Activated CD8-positive, alpha-beta T cell treated with anti-CD3 and anti-CD28 coated beads, Interleukin-2, amount 10 ng/mL, durations not matched to agents 7 days and 5 days (primary cell): ENCODE measurements around the gene GYG1. TPM values are rescaled to one million over a fixed set of nuclear protein-coding genes. Genes with fewer than 3 reads are reported as not detected.

Experiments used
- ATAC-seq: fragments of 150-1000 bp; cut with Tn5 transposase; one replicate; pipeline ENCODE4 v1.10.0; 2021; ENCODE audit warnings: moderate library complexity
- CTCF ChIA-PET: fragments of 350-600 bp; sonication (Branson Sonifier 250); formaldehyde crosslinking; loops from one replicate; lab custom pipeline; 2021; ENCODE audit warnings: antibody characterized with exemption; lab: Charles Lee
- POLR2A ChIA-PET: fragments of 350-600 bp; sonication (Branson Sonifier 250); formaldehyde crosslinking; loops from one replicate; lab custom pipeline; 2021; ENCODE audit warnings: antibody characterized with exemption; lab: Charles Lee
- DNase-seq: peaks from one replicate; pipeline ENCODE4 v3.0.0-alpha.2; 2020
- H3K27ac Mint-ChIP-seq: one replicate; pipeline ENCODE4 v1.8.0; 2021; ENCODE audit warnings: mild to moderate bottlenecking, mixed read lengths
- H3K27me3 Mint-ChIP-seq: one replicate; pipeline ENCODE4 v1.8.0; 2021; ENCODE audit warnings: low read depth, mixed read lengths
- H3K36me3 Mint-ChIP-seq: one replicate; pipeline ENCODE4 v1.8.0; 2021; ENCODE audit warnings: low read depth, mixed read lengths
- H3K4me1 Mint-ChIP-seq: one replicate; pipeline ENCODE4 v1.8.0; 2021; ENCODE audit warnings: low read depth, mixed read lengths
- H3K4me3 Mint-ChIP-seq: one replicate; pipeline ENCODE4 v1.8.0; 2021; ENCODE audit warnings: mild to moderate bottlenecking, mixed read lengths
- H3K9me3 Mint-ChIP-seq: one replicate; pipeline ENCODE4 v1.8.0; 2022; ENCODE audit warnings: mixed read lengths; ENCODE audit not compliant: insufficient read depth
- total RNA-seq, 2 experiments: library from RNA; stranded (reverse); gene quantifications; one replicate each; pipeline ENCODE4 v1.2.3, GENCODE V29; 2021

The GYG1 gene
- total RNA-seq, 2 experiments from 2014 or later = 46.9 to 54.0 TPM

DNA sequence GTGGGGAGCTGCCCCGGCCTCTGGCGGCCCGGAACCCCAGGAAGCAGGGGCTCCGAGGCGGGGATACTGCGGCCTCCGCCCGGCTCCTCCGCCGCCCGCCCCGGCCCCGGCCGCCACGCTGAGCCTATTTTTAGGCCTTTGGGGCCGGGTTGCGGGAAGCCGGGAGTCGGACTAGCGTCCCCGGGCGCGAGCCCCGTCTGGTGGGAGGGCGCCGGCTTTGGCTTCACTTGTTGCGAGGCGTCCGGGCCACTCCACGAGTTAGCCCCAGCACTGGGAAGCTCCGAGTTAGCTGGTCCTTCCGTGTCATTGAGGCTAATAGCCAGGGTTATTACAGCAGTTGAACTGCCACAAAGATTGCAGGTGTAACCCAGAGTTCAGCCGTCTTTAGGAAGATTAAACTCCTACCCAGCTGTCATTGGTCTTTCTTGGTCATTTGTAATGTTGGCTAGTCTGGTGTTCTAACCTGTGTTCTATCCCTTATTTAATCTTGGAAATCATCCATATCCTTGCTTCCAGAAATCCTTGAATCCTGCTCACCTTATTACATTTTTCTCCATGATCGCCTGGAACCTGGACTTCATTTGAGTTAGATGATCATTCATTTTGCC, 791 bp downstream of the GYG1 start:
- H3K4me3 Mint-ChIP-seq = peak overlapping the region; percentile 75
- POLR2A ChIA-PET = interaction anchor here (0.9 to 2.6 kb wide), 8 partner anchors 9 to 137 kb away, joined by 3 to 9 read pairs (median 6); partner anchors contain the start of gene HPS3
- H3K27ac Mint-ChIP-seq = peak overlapping the region; percentile 80
- peaks cover 47% of the 10 kb centered on the region for H3K4me1 Mint-ChIP-seq
- H3K27me3 Mint-ChIP-seq = no peaks in the 10 kb centered on the region
- peaks cover 39% of the 10 kb centered on the region for H3K36me3 Mint-ChIP-seq
- CTCF ChIA-PET = interaction anchor here (0.7 to 2.4 kb wide), 7 partner anchors 18 to 129 kb away, joined by 3 to 8 read pairs (median 3); no protein-coding TSS in a partner anchor
- ATAC-seq = peak; percentile 39
- peak; percentile 43 for DNase-seq
- no peaks in the 10 kb centered on the region for H3K9me3 Mint-ChIP-seq

DNA sequence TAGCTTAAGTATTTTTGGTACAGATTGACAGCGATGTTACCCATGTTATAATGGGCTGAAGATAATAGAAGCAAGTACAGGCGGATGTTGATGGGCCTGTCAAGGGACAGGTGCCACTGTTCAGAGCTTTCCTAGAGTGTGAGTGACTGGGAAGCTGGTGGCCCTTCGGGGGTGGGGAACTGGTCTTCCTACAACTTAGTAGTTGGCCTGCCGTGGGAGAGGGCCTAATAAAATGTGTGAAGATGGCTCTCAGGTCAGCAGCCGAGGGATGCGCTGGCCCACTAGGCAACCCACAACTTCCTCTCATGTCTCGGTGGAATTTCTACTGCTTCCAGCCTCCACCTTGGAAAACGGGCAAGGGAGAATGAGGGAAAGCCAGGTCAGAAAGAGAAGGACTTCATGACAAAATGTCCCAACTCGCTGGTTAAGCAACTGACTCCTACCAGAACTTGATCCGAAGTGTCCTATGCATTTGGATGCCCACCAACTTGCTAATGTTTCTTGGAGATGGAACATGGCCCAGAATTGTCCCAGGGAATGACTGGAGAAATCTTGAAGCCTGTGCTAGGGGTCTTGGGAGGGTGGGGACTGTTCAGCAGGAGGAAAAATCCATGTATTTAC, 1.4 kb downstream of the GYG1 start:
- H3K27me3 Mint-ChIP-seq = no peaks in the 10 kb centered on the region
- H3K36me3 Mint-ChIP-seq = peaks cover 44% of the 10 kb centered on the region
- DNase-seq = no peak
- ATAC-seq = no peak
- POLR2A ChIA-PET = interaction anchor here (0.9 to 2.4 kb wide), 3 partner anchors 9 to 130 kb away, joined by 3 to 9 read pairs (median 9); no protein-coding TSS in a partner anchor
- peaks cover 49% of the 10 kb centered on the region for H3K4me1 Mint-ChIP-seq
- peak overlapping the region; percentile 75 for H3K4me3 Mint-ChIP-seq
- peak overlapping the region; percentile 66 for H3K27ac Mint-ChIP-seq
- CTCF ChIA-PET = interaction anchor here (0.9 to 2.1 kb wide), 5 partner anchors 17 to 128 kb away, joined by 3 to 6 read pairs (median 5); no protein-coding TSS in a partner anchor
- no peaks in the 10 kb centered on the region for H3K9me3 Mint-ChIP-seq

DNA sequence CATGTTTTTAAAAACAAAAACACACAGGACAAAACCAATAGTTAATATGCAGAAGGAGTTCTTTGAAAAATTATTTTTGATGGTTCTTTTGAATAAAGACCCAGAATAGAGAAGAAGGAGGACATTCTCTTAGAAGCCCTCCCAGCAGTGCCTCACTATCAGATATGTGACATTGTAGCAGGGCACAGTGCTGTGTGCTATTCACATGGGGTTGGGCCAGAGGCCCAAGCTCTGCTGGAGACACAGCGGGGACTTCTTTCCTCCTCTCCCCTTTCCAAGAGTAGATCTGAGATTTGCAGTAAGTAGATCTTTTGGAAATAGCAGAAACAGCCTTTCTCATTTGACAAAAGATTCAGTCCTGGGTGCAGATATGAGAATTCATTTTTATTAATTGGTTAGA, 6.3 kb downstream of the GYG1 start:
- DNase-seq = no peak
- Mint-ChIP-seq H3K27me3 (no peaks in the 10 kb centered on the region), H3K4me3 (no peak overlapping the region), H3K36me3 (peaks cover 82% of the 10 kb centered on the region), H3K27ac (no peak overlapping the region), H3K9me3 (no peaks in the 10 kb centered on the region), H3K4me1 (peaks cover 59% of the 10 kb centered on the region)
- ATAC-seq = no peak
- ChIA-PET CTCF (interaction anchor here (2.0 to 2.1 kb wide), 2 partner anchors 12 to 43 kb away, joined by 8 to 9 read pairs; no protein-coding TSS in a partner anchor), POLR2A (interaction anchor here (3.5 kb wide), 1 partner anchor 11 kb away, joined by 17 read pairs; no protein-coding TSS in a partner anchor)

DNA sequence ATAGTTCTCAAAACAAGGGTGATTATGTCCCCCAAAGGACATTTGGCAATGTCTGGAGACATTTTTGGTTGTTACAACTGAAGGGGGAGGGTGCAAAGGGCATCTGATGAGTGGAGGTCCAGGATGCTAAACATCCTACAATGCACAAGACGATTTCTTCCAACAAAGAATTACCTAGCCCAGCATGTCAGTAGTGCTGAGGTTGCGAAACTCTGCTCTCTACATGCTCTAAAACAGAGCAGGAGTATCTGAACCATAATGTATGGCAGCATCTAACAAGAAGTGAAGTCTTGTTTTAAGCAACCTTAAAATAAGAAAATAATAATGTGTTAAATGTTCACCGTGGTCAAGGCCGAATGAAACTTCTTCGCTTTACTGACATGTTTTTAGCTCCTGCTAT, 7.0 kb downstream of the GYG1 start:
- DNase-seq (no peak), ATAC-seq (no peak)
- H3K9me3 Mint-ChIP-seq = no peaks in the 10 kb centered on the region
- peaks cover 53% of the 10 kb centered on the region for H3K4me1 Mint-ChIP-seq
- ChIA-PET POLR2A (interaction anchor here (3.5 kb wide), 1 partner anchor 11 kb away, joined by 17 read pairs; no protein-coding TSS in a partner anchor), CTCF (interaction anchor here (1.2 to 2.1 kb wide), 3 partner anchors 9 to 44 kb away, joined by 4 to 9 read pairs (median 8); no protein-coding TSS in a partner anchor)
- no peak overlapping the region for H3K4me3 Mint-ChIP-seq
- peak overlapping the region; percentile 77 for H3K27ac Mint-ChIP-seq
- H3K36me3 Mint-ChIP-seq = peaks cover 77% of the 10 kb centered on the region
- H3K27me3 Mint-ChIP-seq = no peaks in the 10 kb centered on the region

DNA sequence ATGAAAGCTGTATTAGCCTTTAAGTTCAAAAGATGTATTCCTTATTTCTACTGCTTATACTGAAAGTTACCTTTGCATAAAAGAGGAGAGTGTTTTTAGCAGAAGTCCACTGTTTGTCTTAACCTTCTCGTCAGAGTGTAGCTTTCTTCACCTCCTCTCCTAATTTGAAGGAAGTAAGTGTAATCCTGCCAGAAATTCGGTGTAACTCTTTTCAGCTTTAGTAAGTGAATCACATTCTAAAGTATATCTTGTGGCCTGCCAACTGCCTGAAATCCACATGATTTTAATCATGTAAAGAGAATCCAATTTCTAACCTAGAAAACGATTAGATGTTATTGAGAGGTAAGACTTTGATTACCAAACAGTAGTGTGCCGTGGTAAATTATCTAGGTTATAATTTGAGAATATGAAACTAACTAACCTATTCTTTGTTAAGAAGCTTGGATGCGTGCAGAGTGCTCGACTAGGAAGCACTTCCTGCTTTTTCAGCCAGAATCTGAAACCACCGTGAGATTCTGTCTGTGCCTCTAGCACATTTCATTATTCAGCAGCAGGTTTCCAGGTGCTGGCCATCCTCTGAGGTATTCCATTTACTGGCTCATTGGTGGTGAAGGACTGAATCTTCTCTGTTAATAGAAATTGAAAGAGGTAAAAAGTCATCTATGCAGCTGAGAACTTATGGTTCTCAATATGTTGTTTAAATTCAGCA, 7.5 kb downstream of the GYG1 start:
- peaks cover 51% of the 10 kb centered on the region for H3K4me1 Mint-ChIP-seq
- POLR2A ChIA-PET = interaction anchor here (3.5 kb wide), 1 partner anchor 10 kb away, joined by 17 read pairs; no protein-coding TSS in a partner anchor
- peak overlapping the region; percentile 30 for H3K4me3 Mint-ChIP-seq
- peaks cover 71% of the 10 kb centered on the region for H3K36me3 Mint-ChIP-seq
- ATAC-seq (peak; percentile 59), DNase-seq (peak; percentile 47)
- CTCF ChIA-PET = interaction anchor here (1.1 to 2.1 kb wide), 4 partner anchors 9 to 45 kb away, joined by 3 to 9 read pairs (median 6); no protein-coding TSS in a partner anchor
- no peaks in the 10 kb centered on the region for H3K27me3 Mint-ChIP-seq
- no peaks in the 10 kb centered on the region for H3K9me3 Mint-ChIP-seq
- peak overlapping the region; percentile 77 for H3K27ac Mint-ChIP-seq

DNA sequence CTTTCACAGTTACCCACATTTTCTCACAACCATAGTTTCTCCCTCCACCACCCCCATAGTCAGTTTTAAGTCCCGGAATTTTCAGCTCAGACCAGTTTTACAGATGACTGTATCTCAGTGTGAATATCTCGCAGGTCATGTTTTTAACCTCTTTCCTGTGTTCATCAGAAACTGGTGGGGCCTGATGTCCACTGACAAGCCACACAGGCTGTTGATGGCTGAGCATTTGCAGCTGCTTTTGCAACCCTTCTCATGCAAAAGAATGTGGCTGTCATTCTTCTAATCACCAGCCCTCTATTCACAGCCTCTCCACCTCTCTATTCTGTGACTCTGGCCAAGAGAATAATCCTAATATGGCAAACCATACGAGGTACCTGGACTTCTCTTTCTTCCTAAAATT, 8.5 kb downstream of the GYG1 start:
- Mint-ChIP-seq H3K27ac (peak overlapping the region; percentile 39), H3K36me3 (peaks cover 72% of the 10 kb centered on the region), H3K4me3 (no peak overlapping the region), H3K4me1 (peaks cover 52% of the 10 kb centered on the region), H3K9me3 (no peaks in the 10 kb centered on the region), H3K27me3 (no peaks in the 10 kb centered on the region)
- ChIA-PET POLR2A (interaction anchor here (3.5 kb wide), 1 partner anchor 9 kb away, joined by 17 read pairs; no protein-coding TSS in a partner anchor), CTCF (interaction anchor here (1.1 to 2.3 kb wide), 3 partner anchors 9 to 43 kb away, joined by 3 to 7 read pairs (median 4); no protein-coding TSS in a partner anchor)
- ATAC-seq = no peak
- DNase-seq = no peak

DNA sequence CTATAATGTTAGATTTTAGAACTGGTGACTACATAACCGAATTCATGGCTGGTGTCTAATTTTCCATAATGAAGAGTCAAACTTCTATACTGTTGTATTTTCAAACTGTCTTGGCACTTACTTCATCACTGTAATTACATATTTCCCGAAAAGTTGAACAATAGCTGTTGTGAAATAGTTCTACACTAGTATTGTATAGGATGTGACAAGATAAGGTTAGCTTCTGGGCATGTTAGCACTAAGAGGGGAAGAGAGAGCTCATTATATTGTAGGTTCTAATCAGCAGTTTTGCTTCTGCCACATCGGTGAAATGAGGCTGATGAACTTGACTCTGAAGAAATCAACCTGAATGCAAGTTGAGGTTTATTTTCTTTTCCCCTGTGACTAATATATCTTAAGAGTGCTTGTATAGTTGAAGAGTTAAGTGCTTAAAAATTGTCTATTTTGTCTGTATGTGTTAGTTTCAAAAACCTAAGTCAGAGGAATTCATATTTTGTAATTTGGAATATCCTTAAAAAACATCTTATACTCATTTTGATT, 8.9 kb downstream of the GYG1 start:
- H3K4me3 Mint-ChIP-seq = no peak overlapping the region
- H3K4me1 Mint-ChIP-seq = peaks cover 50% of the 10 kb centered on the region
- no peaks in the 10 kb centered on the region for H3K9me3 Mint-ChIP-seq
- H3K27me3 Mint-ChIP-seq = no peaks in the 10 kb centered on the region
- peak overlapping the region; percentile 27 for H3K27ac Mint-ChIP-seq
- DNase-seq (no peak), ATAC-seq (no peak)
- ChIA-PET CTCF (interaction anchor here (1.0 to 2.3 kb wide), 3 partner anchors 9 to 120 kb away, joined by 4 to 7 read pairs (median 5); no protein-coding TSS in a partner anchor), POLR2A (interaction anchor here (0.7 to 3.5 kb wide), 2 partner anchors 9 to 29 kb away, joined by 3 to 17 read pairs; no protein-coding TSS in a partner anchor)
- H3K36me3 Mint-ChIP-seq = peaks cover 68% of the 10 kb centered on the region

DNA sequence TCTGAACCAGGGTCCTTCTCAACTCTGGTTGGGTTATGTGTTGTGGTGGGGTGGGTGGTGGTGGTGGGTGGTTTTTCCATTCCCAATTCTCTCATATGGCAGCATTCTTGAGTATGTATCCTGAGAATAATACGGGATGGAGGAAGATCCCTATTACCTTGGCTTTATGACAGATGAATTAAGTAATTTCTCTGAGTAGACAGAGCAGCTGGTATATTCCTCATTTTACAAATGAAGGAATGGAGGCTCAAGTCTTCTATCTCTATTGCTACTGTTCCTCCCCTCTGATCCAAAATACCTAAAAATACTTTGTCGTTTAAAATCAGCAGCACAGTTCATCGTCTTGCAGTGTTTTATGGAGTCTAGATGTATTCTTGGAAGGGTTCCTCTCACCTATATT, 10.4 kb downstream of the GYG1 start:
- Mint-ChIP-seq H3K36me3 (peaks cover 57% of the 10 kb centered on the region), H3K27ac (no peak overlapping the region), H3K27me3 (no peaks in the 10 kb centered on the region), H3K4me1 (peaks cover 39% of the 10 kb centered on the region), H3K4me3 (no peak overlapping the region), H3K9me3 (no peaks in the 10 kb centered on the region)
- CTCF ChIA-PET = interaction anchor here (0.9 to 2.3 kb wide), 4 partner anchors 8 to 119 kb away, joined by 3 to 7 read pairs (median 4); no protein-coding TSS in a partner anchor
- DNase-seq = no peak
- POLR2A ChIA-PET = interaction anchor here (1.2 kb wide), 1 partner anchor 10 kb away, joined by 9 read pairs; the partner anchor contains the start of gene GYG1
- no peak for ATAC-seq

DNA sequence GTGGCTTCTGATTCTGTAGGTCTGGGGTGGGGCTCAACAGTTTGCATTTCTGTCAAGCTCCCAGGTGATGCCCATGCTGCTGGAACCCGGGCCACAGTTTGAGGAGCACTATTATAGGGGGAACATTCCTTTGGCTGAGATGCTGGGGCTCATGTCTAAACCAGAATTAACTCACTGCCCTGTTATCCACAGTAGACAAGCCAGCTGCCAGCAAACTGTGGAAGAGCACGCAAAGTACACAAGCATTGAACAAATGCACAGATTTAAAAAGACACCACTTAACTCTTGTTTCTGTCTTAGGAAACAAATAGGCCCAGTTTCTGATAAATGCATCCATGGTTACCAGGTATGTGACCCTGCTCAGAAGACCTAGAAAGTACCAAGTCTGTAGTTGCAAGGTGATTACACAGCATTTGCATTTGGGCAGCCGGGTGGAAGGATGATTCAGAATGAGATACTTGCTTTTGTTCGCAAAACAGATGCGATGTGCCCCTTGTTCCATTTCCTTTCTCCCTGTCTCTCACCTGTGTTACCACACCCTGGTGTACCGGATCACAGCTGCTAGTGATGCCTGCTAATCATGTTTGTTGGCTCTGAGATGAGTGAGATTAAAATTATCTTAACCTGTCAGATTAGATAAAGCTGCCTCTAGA, 12.4 kb downstream of the GYG1 start:
- DNase-seq = no peak
- no peak overlapping the region for H3K27ac Mint-ChIP-seq
- H3K27me3 Mint-ChIP-seq = no peaks in the 10 kb centered on the region
- peaks cover 58% of the 10 kb centered on the region for H3K36me3 Mint-ChIP-seq
- H3K4me3 Mint-ChIP-seq = no peak overlapping the region
- POLR2A ChIA-PET = interaction anchor here (1.4 kb wide), 1 partner anchor 12 kb away, joined by 3 read pairs; the partner anchor contains the start of gene GYG1
- peak; percentile 27 for ATAC-seq
- H3K9me3 Mint-ChIP-seq = no peaks in the 10 kb centered on the region
- CTCF ChIA-PET = no interaction called here
- H3K4me1 Mint-ChIP-seq = peaks cover 39% of the 10 kb centered on the region

DNA sequence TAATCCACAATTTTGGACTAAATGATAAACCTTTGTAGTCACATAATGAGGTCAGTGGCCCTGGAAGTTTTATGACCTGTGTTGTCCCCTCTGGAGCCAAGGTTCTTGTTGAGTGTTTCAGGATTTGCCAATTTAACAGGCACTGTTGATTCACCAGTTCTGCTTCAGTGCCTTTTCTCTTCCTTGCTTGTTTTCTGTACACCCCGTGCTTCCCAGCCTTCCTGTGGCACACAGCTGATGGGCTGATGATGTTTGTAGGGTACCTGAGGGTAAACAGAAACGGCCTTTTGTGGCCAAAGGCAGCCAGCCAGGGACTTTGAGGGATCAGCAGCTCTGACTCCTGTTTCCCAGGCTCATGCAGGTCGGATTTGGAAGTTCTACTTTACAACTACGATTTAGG, 13.3 kb downstream of the GYG1 start:
- peaks cover 40% of the 10 kb centered on the region for H3K4me1 Mint-ChIP-seq
- DNase-seq (no peak), ATAC-seq (no peak)
- CTCF ChIA-PET = no interaction called here
- H3K27me3 Mint-ChIP-seq = no peaks in the 10 kb centered on the region
- no peak overlapping the region for H3K4me3 Mint-ChIP-seq
- peaks cover 56% of the 10 kb centered on the region for H3K36me3 Mint-ChIP-seq
- POLR2A ChIA-PET = interaction anchor here (1.4 kb wide), 1 partner anchor 13 kb away, joined by 3 read pairs; the partner anchor contains the start of gene GYG1
- no peaks in the 10 kb centered on the region for H3K9me3 Mint-ChIP-seq
- H3K27ac Mint-ChIP-seq = no peak overlapping the region
